Large intestine (tissue), 3 donors: ENCODE measurements around the gene IQSEC1. TPM values are rescaled to one million over a fixed set of nuclear protein-coding genes. Genes with fewer than 3 reads are reported as not detected.
A peak's percentile ranks its signal among the peaks of the same experiment; 100 is the strongest.

Experiments
- DNase-seq, 2 donors: peaks; one replicate each; pipeline versions ENCODE4 v3.0.0 to v3.0.0-alpha.2; 2013
- H3K27ac ChIP-seq: one replicate; pipeline ENCODE4 v1.5.1; 2013; ENCODE audit warnings: low read length
- H3K27me3 ChIP-seq: 2 replicates; pipeline ENCODE4 v1.6.1; 2013; ENCODE audit warnings: low read length; ENCODE audit not compliant: control insufficient read depth, insufficient read depth
- H3K36me3 ChIP-seq: 2 replicates; pipeline ENCODE4 v1.6.1; 2013; ENCODE audit warnings: low read length; ENCODE audit not compliant: control insufficient read depth, insufficient read depth
- H3K4me1 ChIP-seq: one replicate; pipeline ENCODE4 v1.6.1; 2013; ENCODE audit warnings: low read length; ENCODE audit not compliant: control insufficient read depth, insufficient read depth
- H3K4me3 ChIP-seq: one replicate; pipeline ENCODE4 v1.5.1; 2013; ENCODE audit warnings: low read length
- H3K9me3 ChIP-seq: one replicate; pipeline ENCODE4 v1.6.1; 2013; ENCODE audit warnings: mild to moderate bottlenecking, low read depth, low read length, moderate library complexity; ENCODE audit not compliant: control insufficient read depth
- WGBS: methylation state at CpG from one replicate; pipeline ENCODE4 v1.1.5; 2013; ENCODE audit warnings: low lambda C conversion rate; ENCODE audit not compliant: insufficient coverage; 5-methylcytosine and 5-hydroxymethylcytosine counted together
- polyA plus RNA-seq: library from polyadenylated mRNA; unstranded; fragments of 120-200 nt; gene quantifications from one replicate; pipeline ENCODE4 v1.2.1, GENCODE V29; 2013

The IQSEC1 gene
- polyA plus RNA-seq, 1 donor: 24.3 TPM

GRCh38 chr3:13114811-13115575, 41.8 kb upstream of the IQSEC1 start:
- no peaks in the 10 kb centered on the region for H3K4me1 ChIP-seq
- H3K4me3 ChIP-seq: no peak overlapping the region
- peaks cover 2% of the 10 kb centered on the region for H3K9me3 ChIP-seq
- WGBS: no CpG with 5 or more reads among the region's 14 CpGs
- H3K36me3 ChIP-seq: no peaks in the 10 kb centered on the region
- H3K27ac ChIP-seq: no peak overlapping the region
- no peak for DNase-seq
- H3K27me3 ChIP-seq: peaks cover 16% of the 10 kb centered on the region

- peaks cover 11% of the 10 kb centered on the region for H3K27me3 ChIP-seq
- DNase-seq: no peak
- H3K9me3 ChIP-seq: peaks cover 2% of the 10 kb centered on the region
- no peak overlapping the region for H3K4me3 ChIP-seq
- no peaks in the 10 kb centered on the region for H3K36me3 ChIP-seq
- H3K4me1 ChIP-seq: no peaks in the 10 kb centered on the region
- no peak overlapping the region for H3K27ac ChIP-seq
- 100% methylated on average over 1 of the region's 27 CpGs for whole genome bisulfite sequencing
Observed at GRCh38 chr3:13113346-13114330, 40.4 kb upstream of the IQSEC1 start.

- H3K27me3 ChIP-seq: peaks cover 11% of the 10 kb centered on the region
- H3K36me3 ChIP-seq: no peaks in the 10 kb centered on the region
- no peaks in the 10 kb centered on the region for H3K4me1 ChIP-seq
- WGBS: no CpG with 5 or more reads among the region's 16 CpGs
- H3K9me3 ChIP-seq: peaks cover 2% of the 10 kb centered on the region
- H3K27ac ChIP-seq: no peak overlapping the region
- DNase-seq: no peak
- H3K4me3 ChIP-seq: no peak overlapping the region
Observed at GRCh38 chr3:13112521-13113345, 39.5 kb upstream of the IQSEC1 start.

- Histone ChIP-seq H3K27me3 (peaks cover 11% of the 10 kb centered on the region), H3K4me3 (no peak overlapping the region), H3K4me1 (no peaks in the 10 kb centered on the region), H3K9me3 (peaks cover 2% of the 10 kb centered on the region), H3K27ac (no peak overlapping the region), H3K36me3 (no peaks in the 10 kb centered on the region)
- WGBS: no CpG with 5 or more reads among the region's 13 CpGs
- no peak for DNase-seq
Observed at GRCh38 chr3:13111873-13112520, 38.8 kb upstream of the IQSEC1 start.

GRCh38 chr3:13111173-13111872, 38.1 kb upstream of the IQSEC1 start:
- Histone ChIP-seq H3K27ac (no peak overlapping the region), H3K9me3 (peaks cover 2% of the 10 kb centered on the region), H3K36me3 (no peaks in the 10 kb centered on the region), H3K4me1 (no peaks in the 10 kb centered on the region), H3K27me3 (peaks cover 11% of the 10 kb centered on the region), H3K4me3 (no peak overlapping the region)
- no peak for DNase-seq
- no CpG with 5 or more reads among the region's 9 CpGs for WGBS

- Histone ChIP-seq H3K27me3 (peaks cover 13% of the 10 kb centered on the region), H3K36me3 (no peaks in the 10 kb centered on the region), H3K4me1 (no peaks in the 10 kb centered on the region), H3K4me3 (no peak overlapping the region), H3K27ac (no peak overlapping the region), H3K9me3 (no peaks in the 10 kb centered on the region)
- no CpG with 5 or more reads among the region's 8 CpGs for WGBS
- DNase-seq: peak; percentile 20 to 33
Observed at GRCh38 chr3:13110678-13111116, 37.5 kb upstream of the IQSEC1 start.

- Histone ChIP-seq H3K4me1 (no peaks in the 10 kb centered on the region), H3K9me3 (no peaks in the 10 kb centered on the region), H3K27me3 (peaks cover 13% of the 10 kb centered on the region), H3K36me3 (no peaks in the 10 kb centered on the region), H3K4me3 (no peak overlapping the region), H3K27ac (no peak overlapping the region)
- no CpG with 5 or more reads among the region's 5 CpGs for WGBS
- DNase-seq: no peak
Observed at GRCh38 chr3:13109516-13109915, 36.3 kb upstream of the IQSEC1 start.

GRCh38 chr3:13108861-13109260, 35.6 kb upstream of the IQSEC1 start:
- H3K36me3 ChIP-seq: no peaks in the 10 kb centered on the region
- WGBS: no CpG with 5 or more reads among the region's 12 CpGs
- DNase-seq: no peak
- H3K9me3 ChIP-seq: no peaks in the 10 kb centered on the region
- no peak overlapping the region for H3K4me3 ChIP-seq
- H3K4me1 ChIP-seq: no peaks in the 10 kb centered on the region
- peaks cover 13% of the 10 kb centered on the region for H3K27me3 ChIP-seq
- H3K27ac ChIP-seq: no peak overlapping the region

GRCh38 chr3:13107661-13108060, 34.4 kb upstream of the IQSEC1 start:
- H3K4me3 ChIP-seq: no peak overlapping the region
- no peaks in the 10 kb centered on the region for H3K4me1 ChIP-seq
- H3K27ac ChIP-seq: no peak overlapping the region
- no peaks in the 10 kb centered on the region for H3K9me3 ChIP-seq
- no peak for DNase-seq
- no peaks in the 10 kb centered on the region for H3K36me3 ChIP-seq
- H3K27me3 ChIP-seq: peaks cover 13% of the 10 kb centered on the region
- WGBS: no CpG with 5 or more reads among the region's 13 CpGs
